ENCODE measurements around the gene FMNL2. TPM values are rescaled to one million over a fixed set of nuclear protein-coding genes. Genes with fewer than 3 reads are reported as not detected.
"Not testable (repeated sequence)": the region's sequence is repeated elsewhere in the genome, so short reads cannot be mapped to it uniquely, and the experiment has no call there.

The FMNL2 gene
- total RNA-seq, 1 donor from 2014 or later, result 108 TPM

DNA sequence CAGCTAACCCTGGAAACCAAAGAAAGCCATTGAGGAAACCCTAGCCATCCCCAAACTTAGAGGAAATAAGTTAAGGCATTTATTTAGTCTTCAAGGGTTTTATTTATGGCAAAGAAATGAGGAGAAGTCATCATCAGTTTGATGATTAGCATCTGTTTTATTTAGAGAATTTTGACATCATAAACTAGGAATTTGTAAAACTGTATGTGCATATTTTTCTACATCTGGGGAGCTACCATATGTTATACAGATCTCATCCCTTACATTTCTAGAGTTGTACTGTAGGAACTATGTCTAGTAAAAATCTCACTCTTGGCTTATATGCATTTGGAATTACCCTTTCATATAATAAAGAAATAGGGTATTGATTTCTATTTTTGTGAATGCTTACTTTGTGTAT, 48.7 kb downstream of the FMNL2 start:
- no peaks in the 10 kb centered on the region for H3K27me3 Mint-ChIP-seq
- H3K27ac Mint-ChIP-seq, result no peak overlapping the region
- no peak overlapping the region for H3K4me3 Mint-ChIP-seq (ENCODE audit: low read depth)
- TF ChIP-seq, protein P1, sequence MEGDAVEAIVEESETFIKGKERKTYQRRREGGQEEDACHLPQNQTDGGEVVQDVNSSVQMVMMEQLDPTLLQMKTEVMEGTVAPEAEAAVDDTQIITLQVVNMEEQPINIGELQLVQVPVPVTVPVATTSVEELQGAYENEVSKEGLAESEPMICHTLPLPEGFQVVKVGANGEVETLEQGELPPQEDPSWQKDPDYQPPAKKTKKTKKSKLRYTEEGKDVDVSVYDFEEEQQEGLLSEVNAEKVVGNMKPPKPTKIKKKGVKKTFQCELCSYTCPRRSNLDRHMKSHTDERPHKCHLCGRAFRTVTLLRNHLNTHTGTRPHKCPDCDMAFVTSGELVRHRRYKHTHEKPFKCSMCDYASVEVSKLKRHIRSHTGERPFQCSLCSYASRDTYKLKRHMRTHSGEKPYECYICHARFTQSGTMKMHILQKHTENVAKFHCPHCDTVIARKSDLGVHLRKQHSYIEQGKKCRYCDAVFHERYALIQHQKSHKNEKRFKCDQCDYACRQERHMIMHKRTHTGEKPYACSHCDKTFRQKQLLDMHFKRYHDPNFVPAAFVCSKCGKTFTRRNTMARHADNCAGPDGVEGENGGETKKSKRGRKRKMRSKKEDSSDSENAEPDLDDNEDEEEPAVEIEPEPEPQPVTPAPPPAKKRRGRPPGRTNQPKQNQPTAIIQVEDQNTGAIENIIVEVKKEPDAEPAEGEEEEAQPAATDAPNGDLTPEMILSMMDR (IDR thresholded peaks at IDR 0.05; ENCODE audit: unreplicated experiment), result no peak
- peaks cover 2% of the 10 kb centered on the region for H3K36me3 Mint-ChIP-seq (ENCODE audit: insufficient read depth)
- no peak for DNase-seq (ENCODE audit: low spot score, unreplicated experiment)
- no peaks in the 10 kb centered on the region for H3K9me3 Mint-ChIP-seq (ENCODE audit: low read depth)
- H3K4me1 Mint-ChIP-seq (ENCODE audit: low read depth), result peaks cover 54% of the 10 kb centered on the region

DNA sequence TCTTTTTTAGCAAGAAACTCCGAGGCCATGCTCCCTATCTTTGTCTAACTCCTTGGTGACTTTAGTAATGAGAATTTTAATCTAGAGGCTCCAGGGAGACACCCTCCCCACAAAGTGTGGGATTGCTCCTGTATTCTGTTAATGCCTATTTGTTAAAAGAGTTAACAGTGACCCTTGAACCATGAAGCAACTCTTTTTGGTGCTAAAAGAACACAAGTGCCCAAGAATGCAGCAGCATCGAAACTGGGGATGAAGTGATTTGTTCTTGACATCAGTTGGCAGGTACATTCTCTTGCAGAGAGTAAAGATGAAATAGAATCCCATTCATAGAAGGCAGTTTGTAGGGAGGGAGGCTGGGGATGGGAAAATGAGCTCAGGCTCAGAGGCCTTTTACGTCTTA, 50.0 kb downstream of the FMNL2 start:
- H3K4me3 Mint-ChIP-seq (ENCODE audit: low read depth), result no peak overlapping the region
- no peak for DNase-seq (ENCODE audit: low spot score, unreplicated experiment)
- TF ChIP-seq, protein P1 (IDR thresholded peaks at IDR 0.05; ENCODE audit: unreplicated experiment), result no peak
- no peaks in the 10 kb centered on the region for H3K27me3 Mint-ChIP-seq
- H3K27ac Mint-ChIP-seq, result no peak overlapping the region
- peaks cover 45% of the 10 kb centered on the region for H3K4me1 Mint-ChIP-seq (ENCODE audit: low read depth)
- peaks cover 9% of the 10 kb centered on the region for H3K36me3 Mint-ChIP-seq (ENCODE audit: insufficient read depth)
- H3K9me3 Mint-ChIP-seq (ENCODE audit: low read depth), result no peaks in the 10 kb centered on the region

DNA sequence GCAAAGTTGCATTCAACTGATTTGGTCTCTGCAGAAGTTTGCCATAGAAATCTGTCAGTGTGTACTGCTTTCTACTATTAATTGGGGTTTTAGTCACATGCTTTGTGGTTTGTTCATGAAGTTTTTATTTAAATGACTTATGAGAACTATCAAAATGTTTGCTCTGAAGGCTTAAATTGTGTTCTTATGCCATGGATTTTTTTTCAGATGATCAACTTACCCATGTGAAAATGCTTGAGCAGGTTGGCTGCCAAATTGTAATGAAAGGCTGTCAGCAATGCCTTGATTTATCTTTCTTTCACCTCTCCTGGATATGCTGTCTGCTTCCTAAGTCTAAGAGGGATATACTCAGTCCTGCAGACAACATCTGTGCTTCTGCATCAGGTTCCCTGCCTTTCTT, 50.7 kb downstream of the FMNL2 start:
- Mint-ChIP-seq H3K4me1 (ENCODE audit: low read depth) (peaks cover 41% of the 10 kb centered on the region), H3K27ac (no peak overlapping the region), H3K27me3 (no peaks in the 10 kb centered on the region), H3K36me3 (ENCODE audit: insufficient read depth) (peaks cover 10% of the 10 kb centered on the region), H3K9me3 (ENCODE audit: low read depth) (no peaks in the 10 kb centered on the region), H3K4me3 (ENCODE audit: low read depth) (no peak overlapping the region)
- no peak for DNase-seq (ENCODE audit: low spot score, unreplicated experiment)
- TF ChIP-seq, protein P1 (IDR thresholded peaks at IDR 0.05; ENCODE audit: unreplicated experiment), result no peak

DNA sequence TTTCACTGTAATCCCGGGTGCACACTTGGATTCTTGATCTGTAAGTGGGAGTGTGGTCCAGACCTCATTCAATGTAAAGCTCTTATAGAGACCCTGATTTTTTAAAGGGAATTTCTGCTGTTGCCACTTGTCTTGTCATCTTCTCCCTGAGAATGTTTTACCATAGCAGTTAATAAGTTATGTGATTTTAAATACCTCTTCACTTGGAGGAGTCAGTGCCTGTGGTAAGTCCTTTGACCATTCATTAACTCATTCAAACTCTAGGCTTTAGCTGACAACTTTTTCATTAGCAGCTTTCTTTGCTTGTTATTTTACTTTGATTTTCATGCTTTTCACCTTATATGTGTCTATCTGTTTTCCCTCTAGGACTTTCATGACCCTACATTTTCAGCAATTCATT, 51.3 kb downstream of the FMNL2 start:
- H3K36me3 Mint-ChIP-seq (ENCODE audit: insufficient read depth), result peaks cover 13% of the 10 kb centered on the region
- H3K4me3 Mint-ChIP-seq (ENCODE audit: low read depth), result no peak overlapping the region
- no peaks in the 10 kb centered on the region for H3K27me3 Mint-ChIP-seq
- H3K27ac Mint-ChIP-seq, result no peak overlapping the region
- TF ChIP-seq, protein P1 (IDR thresholded peaks at IDR 0.05; ENCODE audit: unreplicated experiment), result no peak
- H3K4me1 Mint-ChIP-seq (ENCODE audit: low read depth), result peaks cover 37% of the 10 kb centered on the region
- no peak for DNase-seq (ENCODE audit: low spot score, unreplicated experiment)
- H3K9me3 Mint-ChIP-seq (ENCODE audit: low read depth), result no peaks in the 10 kb centered on the region

DNA sequence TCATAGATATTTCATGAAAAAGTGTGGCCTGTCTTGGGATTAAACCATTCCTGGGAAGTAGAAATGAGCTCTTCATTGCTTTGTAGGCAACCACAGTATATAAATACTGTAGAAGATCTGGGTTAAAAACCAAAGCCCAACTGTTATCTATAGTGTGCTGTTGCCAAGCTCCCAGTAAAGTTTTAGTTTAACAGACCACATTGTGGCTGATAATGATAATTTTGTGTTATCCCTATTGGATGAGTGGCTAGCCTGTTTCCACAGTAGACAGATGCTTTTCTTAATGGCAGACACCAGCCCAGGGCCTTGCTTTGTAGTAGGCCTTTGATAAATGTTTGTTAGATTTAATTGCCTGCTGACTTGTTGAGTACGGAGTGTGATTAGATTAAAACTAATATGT, 52.1 kb downstream of the FMNL2 start:
- Mint-ChIP-seq H3K4me1 (ENCODE audit: low read depth) (peaks cover 36% of the 10 kb centered on the region), H3K27ac (no peak overlapping the region), H3K36me3 (ENCODE audit: insufficient read depth) (peaks cover 14% of the 10 kb centered on the region), H3K9me3 (ENCODE audit: low read depth) (no peaks in the 10 kb centered on the region), H3K27me3 (no peaks in the 10 kb centered on the region), H3K4me3 (ENCODE audit: low read depth) (no peak overlapping the region)
- no peak for DNase-seq (ENCODE audit: low spot score, unreplicated experiment)
- TF ChIP-seq, protein P1 (IDR thresholded peaks at IDR 0.05; ENCODE audit: unreplicated experiment), result no peak

DNA sequence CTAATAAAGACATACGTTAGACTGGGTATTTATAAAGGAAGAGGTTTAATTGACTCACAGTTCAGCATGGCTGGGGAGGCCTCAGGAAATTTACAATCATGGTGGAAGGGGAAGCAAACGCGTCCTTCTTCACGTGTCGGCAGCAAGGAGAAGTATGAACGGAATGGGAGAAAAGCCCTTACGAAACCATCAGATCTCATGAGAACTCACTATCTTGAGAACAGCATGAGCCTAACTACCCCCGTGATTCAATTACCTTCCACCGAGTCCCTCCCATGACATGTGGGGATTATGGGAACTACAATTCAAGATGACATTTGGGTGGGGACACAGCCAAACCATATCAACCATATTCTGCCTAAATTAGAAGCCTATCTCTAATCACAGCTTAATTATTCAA, 53.3 kb downstream of the FMNL2 start:
- H3K36me3 Mint-ChIP-seq (ENCODE audit: insufficient read depth), result peaks cover 14% of the 10 kb centered on the region
- not testable (repeated sequence) for DNase-seq (ENCODE audit: low spot score, unreplicated experiment); H3K4me3 Mint-ChIP-seq (ENCODE audit: low read depth); H3K27me3 Mint-ChIP-seq; H3K9me3 Mint-ChIP-seq (ENCODE audit: low read depth); H3K27ac Mint-ChIP-seq
- H3K4me1 Mint-ChIP-seq (ENCODE audit: low read depth), result peaks cover 36% of the 10 kb centered on the region
